HG02981 (cell line): ENCODE results near the gene CDC25A.
"Not testable (repeated sequence)": the region's sequence is repeated elsewhere in the genome, so short reads cannot be mapped to it uniquely, and the experiment has no call there.

Experiments used
- ATAC-seq: cut with Tn5 transposase; IDR thresholded peaks from one replicate; pipeline ENCODE4 v1.9.1; 2021; ENCODE audit warnings: mild to moderate bottlenecking, moderate library complexity; ENCODE audit not compliant: unreplicated experiment

The CDC25A gene

DNA sequence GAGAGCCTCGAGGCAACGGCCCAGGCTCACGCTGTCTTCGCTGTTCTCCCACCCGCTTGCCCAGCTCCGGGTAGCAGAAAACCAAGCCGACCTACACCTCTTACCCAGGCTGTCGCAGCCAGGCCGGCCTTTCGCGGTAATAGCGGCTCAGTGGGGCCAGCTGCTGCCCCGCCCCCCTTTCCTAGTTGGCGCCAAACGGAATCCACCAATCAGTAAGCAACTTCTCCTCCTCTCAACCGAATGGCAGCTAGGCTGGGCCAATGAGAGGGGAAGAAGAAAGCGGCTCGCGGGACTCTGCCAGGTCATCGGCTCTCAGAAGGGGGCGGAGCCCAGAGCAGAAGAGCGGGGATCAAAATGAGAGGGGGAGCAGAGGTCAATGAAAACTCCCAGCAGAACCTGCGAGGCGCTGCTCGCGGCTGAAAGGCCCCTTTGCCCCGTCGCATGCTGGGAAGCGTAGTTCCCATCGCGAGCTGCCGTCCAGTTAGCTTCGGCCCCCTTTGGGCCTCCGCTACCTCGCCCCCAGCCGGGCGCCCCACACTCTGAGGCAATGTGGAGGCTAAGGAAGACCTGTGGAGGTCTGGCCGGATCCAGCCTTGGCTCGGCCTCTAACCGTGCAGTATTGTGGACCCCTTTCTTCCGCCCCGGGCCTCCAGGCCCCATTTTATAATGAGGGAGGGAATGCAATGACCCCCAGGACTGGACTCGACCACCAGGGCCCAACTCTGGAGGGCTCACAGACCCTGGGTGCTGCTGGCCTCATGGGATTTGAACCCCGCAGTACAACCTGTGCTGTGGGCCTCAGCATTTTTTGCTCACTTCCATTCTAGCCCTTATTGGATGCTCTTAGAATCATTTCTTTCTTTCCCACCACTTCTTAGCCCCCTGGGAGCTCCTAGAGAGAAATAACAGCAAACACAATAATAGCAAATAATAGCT is at the start of gene CDC25A:
TSS of gene CDC25A (minus strand) at position 152 of the 936 bp plus-strand sequence. CDS start 470 bp downstream, outside the sequence.
- peak; percentile 93 for ATAC-seq

DNA sequence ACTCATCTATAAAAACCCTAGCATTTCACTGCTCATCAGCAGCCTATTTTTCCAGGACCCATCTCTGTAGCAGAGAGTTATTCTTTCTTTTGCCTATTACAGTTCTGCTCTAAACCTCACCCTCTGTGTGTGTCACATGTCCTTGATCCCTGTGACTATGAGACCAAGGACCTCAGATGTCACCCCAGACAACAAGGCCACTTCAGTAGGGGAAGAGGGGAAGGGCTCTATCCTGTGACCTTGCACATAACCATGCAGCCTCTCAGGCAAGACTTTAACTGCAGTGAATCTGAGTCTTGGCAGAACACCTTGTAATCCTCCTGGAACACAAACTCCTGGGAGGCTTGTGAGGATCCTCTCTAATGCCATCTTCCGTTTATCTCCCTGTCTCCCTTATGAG is 48.3 kb upstream of the CDC25A start:
- no peak for ATAC-seq

DNA sequence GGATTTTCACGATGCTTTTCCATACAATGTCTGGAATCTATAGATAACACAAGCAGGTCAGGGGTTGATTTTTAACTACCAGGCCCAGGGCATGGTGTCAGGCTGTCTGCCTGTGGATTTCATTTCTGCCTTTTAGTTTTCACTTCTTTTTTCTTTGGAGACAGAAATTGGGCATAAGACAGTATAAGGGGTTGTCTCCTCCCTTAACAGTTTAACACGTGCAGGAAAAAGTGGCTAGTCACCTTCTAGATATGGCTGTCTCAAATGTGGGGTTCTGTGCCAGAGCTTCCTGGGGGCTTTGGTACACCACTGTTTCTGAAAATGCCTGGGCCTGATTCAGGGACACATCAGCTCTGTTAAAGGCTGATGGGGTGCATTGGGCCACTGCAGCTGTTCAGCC is 45.3 kb upstream of the CDC25A start:
- ATAC-seq: no peak

DNA sequence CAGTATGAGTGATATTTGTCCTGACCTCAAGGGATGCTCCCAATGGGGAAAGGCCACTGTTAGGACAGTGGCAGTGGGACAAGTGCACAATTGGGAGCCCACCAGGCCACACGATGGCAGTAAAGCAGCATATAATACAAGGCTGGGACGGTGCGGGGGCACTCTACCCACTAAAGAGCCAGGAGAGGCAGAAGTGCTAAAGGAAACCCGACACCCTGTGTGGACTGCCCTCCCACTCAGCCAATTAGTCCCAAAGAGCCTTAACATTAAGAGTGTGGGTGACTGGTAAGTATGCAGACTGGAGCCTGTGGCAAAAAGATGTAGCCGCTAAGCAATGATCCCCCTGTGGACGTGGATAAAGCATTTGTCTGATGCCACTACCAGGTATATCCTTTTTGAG is 44.5 kb upstream of the CDC25A start:
- ATAC-seq: peak; percentile 53

DNA sequence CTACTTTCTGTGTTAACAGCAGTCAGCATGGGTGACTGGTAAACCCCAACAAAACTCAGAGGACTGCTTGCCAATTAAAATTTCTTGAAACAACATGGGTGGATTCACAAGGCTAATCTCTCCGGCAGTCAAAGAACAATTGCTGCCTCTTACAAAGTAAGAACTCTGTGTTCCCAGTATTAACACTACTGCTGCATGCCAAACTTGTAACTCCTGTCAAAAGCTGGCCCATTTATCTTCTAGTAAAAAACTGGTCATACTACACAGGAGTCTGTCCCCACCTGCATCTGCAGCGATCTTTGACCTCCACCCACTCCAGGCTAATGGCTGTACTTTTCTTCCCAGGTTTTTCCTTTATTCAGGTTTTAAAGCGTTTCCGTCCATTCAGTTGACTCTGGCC is 44.0 kb upstream of the CDC25A start:
- no peak for ATAC-seq

DNA sequence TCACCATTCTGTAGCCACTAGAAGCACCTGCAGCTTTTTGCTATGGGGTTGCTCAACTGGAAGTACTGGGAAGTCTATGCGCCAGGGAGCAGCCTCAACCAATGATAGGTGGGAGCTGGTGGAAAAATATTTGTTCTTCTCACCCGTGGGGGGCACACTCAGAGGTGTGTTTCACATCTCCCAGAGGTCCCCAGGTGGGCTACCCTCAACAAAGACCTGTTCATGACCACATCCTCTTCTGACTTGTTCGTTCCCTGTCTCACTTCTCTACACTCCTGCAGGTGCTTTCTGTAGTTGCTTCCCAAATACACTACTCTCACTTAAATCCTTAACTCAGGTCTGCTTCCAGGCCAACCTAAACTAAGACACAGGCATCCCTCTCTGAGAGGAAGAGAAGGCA is 38.7 kb upstream of the CDC25A start:
- ATAC-seq: no peak

DNA sequence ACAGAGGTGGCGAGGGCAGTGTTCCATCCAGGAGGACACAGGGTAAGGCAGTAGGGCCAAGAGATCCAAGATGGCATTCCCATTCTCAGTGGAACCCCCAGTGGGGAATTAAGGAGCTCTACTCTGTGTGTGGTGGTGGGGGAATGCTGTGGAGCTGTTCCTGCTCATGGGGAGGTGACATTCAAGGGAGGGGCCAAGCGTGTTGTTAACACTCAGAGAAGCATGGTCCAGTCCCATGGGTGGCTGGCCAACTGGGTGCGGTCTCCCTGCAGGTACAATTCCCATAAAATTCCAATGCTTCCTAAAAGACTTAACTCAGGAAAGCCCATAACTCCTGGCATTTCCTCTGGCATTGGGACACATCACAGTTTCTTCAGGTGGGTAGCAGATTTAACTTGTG is 37.4 kb upstream of the CDC25A start:
- no peak for ATAC-seq

DNA sequence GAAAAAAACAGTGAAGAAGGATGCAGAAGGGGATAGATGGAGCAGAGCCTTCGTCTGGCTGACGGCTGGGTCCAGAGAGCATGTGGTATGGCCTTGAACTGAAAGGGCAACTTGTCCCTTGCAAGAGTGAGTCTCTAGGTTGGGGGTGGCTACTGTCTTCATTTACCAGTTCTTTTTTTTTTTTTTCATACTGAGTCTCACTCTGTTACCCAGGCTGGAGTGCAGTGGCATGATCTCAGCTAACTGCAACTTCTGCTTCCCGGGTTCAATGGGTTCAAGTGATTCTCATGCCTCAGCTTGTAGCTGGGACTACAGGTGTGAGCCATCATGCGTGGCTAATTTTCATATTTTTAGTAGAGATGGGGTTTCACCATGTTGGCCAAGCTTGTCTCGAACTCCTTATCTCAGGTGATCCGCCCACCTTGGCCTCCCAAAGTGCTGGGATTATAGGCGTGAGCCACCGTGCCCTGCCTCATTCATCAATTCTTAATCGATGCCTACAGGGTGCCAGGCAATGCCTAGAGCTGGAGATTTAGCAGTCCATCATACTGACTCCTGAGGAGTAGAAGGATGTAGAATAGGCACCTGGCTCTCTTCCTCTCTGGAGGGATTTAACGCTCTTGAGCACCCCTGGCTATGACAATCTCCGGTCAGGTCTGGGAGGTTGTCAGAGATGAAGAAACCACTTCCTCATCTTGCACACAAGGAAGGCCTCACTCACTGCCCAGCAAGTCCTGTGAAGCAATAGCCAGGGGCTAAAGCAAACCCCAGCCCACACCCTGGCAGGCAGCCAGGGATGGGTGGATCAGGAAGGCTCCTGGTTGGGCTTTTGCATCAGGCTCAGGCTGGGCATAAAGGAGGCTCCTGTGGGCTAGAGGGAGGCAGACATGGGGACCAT is 34.6 kb upstream of the CDC25A start, which contains the start of gene CAMP:
TSS of gene CAMP (plus strand) at position 880 of the 898 bp plus-strand sequence. CDS start at position 897, 17 bp downstream.
- no peak for ATAC-seq

DNA sequence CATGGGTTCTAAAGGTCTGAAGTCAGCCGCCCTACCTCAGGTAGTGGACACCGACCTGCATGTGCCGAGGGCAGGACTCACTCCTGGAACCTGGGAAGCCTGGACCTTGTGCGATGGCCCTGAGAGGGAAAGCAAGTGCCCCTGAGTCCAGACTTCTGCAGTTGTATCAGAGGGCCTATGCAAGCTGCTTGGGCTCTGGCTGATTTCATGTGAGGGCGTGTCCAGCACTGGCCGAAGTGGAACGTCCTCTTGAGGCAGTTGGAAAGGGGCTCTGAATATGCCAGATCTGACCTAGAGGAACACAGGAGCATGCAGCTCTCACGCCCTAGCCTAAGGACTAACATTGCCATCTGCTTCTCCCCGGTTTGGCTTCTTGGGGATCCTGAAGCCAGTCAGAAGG is 32.5 kb upstream of the CDC25A start:
- no peak for ATAC-seq

DNA sequence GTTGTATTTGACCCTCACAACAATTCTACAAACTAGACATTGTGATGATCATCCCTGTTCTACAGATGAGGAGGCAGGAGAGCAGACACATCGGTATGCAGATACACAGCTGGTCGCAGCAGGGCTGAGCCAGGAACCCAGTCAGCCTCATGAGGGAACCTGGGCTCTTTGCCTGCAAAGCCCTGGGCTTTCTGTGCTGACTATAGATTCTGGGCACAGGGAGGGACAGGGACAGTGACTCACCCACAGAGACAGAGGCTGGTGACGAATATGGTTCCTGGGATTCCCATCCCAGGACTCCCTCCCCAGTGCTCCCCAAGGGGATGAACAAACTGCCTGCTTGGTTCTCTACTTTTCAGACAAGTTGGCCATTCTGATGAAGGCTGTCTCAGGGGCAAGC is 31.3 kb upstream of the CDC25A start:
- ATAC-seq: no peak

DNA sequence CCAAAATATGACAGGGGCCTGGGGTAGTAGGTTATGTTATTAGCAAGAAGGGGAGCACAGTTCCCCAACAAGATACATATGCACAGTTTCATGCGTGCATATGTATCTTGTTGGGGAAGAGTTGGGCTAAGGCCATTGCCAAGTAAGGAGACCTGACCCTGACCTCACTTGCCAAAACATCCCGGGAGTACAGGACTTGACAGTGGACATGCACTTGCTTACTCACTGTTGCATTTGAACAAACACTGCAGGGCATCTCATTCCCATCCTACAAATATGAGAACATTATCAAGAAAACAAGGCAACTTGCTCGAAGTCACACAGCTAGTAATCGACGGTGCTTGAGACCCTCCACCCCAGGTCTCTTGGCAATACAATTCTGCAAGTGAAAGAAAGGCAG is 30.3 kb upstream of the CDC25A start:
- ATAC-seq: no peak

DNA sequence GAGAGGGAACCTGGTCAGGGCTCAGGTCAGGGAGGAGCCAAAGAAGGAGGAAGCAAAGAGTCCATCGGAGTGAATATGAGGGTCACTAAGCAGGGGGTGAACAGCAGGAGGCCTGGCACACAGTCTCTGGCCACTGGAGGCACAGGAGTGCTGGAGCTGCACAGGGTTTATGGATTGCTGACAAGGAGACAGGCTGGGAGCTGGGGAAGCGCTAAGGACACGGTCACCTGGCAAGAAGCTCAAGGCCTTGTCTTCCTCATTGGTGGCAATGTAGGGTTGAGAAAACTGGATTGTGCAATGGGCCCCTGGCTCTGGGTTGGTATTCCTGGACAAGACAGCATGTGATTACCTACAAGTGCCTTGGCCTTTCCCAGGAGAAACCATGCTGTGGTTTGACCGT is 29.2 kb upstream of the CDC25A start:
- ATAC-seq: no peak

DNA sequence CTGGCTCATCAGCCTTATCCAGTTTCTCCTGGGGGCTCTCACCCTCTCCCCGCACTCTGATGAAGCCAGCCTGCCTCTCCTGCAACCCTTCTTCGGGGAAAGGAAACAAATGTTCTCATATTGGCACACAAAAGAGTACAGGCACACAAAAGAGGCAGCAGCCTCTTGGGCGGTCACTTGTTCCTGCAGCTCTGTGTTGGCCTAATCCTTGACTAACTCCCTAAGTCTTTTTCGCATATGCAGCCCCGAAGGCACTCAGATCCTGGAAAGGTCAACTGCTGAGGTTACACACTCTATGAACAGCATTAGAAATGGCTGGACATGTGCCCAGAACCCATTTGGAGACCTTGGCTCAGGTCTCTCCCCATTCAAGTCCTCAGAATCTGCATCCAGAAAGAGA is 27.7 kb upstream of the CDC25A start:
- no peak for ATAC-seq

DNA sequence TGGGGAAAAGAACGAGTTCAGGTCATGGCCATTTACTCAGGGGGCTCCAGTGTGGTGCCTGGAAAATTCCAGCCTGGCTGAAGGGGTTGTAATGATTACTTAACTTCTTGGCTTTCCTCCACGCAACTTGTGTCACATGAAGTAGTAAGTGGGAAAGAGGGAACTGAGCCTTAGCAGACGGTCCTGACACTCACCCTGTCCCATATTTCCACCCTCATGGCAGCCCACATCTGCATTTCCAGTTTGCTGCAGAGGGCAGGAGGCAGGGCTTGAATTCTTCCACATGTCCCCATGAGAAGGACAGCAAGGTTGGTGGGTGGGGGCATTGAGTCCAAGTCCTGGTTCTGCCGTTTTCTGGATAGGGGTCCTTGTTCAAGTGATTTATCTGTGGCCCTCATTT is 27.2 kb upstream of the CDC25A start:
- no peak for ATAC-seq

DNA sequence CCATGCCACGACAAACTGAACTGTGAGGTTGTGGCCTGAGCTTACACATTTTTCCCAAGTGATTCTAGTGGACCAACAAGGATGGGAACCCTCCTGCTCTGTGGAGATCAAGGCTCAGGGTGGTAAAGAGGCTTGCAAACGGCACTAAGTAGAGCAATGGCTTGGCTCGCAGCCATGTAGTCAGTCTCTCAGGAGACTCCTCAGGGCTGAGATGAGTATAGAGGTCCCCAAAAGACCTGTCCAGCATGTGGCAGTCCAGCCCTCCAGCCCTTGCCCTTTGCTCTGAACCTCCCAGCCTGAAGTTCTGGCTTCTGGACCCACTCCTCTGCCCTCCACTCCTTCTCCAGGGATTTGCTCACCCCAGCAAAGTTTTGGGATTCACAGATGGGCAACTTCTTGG is 26.8 kb upstream of the CDC25A start:
- ATAC-seq: no peak

DNA sequence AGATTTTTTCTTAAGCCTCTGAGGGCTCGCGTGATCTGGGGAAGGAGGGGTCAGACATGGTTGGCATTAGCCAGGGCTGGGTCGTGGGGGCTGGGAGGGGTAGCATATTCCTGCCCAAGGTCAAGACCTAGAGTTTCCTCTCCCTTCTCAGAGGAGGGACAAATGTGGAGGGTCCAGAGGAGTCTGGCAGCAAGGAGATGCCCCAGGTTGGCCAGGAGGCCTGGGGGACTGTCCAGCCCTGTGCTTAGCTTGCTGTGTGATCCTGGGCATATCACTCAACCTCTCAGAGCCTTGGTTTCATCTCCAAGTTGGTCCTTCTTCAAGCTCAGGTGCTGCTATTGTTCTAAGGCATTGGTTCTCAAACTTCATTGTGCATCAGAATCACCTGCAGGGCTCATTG is 26.0 kb upstream of the CDC25A start:
- ATAC-seq: no peak

DNA sequence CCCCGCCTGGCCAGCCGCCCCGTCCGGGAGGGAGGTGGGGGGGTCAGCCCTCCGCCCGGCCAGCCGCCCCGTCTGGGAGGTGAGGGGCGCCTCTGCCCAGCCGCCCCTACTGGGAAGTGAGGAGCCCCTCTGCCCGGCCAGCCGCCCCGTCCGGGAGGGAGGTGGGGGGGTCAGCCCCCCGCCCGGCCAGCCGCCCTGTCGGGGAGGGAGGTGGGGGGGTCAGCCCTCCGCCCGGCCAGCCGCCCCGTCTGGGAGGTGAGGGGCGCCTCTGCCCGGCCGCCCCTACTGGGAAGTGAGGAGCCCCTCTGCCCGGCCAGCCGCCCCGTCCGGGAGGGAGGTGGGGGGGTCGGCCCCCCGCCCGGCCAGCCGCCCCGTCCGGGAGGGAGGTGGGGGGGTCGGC is 23.6 kb upstream of the CDC25A start:
- ATAC-seq: not testable (repeated sequence)

DNA sequence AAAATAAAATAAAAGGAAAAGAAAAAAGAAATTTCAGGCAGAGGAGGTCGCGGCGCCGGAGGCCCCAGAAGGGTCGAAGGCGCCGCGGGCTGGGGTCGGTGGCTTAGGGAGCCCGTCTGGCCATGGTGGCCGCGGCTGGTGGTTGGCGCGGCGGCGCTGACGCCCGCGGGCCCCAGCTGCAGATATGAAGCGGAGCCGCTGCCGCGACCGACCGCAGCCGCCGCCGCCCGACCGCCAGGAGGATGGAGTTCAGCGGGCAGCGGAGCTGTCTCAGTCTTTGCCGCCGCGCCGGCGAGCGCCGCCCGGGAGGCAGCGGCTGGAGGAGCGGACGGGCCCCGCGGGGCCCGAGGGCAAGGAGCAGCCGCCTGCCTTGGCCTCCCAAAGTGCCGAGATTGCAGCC is 22.3 kb upstream of the CDC25A start:
- not testable (repeated sequence) for ATAC-seq

DNA sequence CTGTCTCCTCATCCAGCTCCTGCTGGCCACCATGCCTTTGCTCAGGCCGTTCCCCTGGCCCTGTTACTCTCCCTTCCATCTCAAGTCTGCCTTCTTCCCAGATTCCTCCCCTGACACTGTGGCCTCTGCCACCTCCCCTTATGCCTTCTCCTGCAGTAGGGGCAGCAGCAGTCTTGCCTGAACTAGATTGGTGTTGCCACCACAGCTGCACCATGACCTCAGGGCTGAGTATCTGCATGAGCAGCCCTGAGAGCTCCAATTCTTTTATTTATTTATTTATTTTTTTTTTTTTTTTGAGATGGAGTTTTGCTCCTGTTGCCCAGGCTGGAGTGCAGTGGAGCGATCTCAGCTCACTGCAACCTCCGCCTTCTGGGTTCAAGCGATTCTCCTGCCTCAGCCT is 21.2 kb upstream of the CDC25A start:
- ATAC-seq: no peak

DNA sequence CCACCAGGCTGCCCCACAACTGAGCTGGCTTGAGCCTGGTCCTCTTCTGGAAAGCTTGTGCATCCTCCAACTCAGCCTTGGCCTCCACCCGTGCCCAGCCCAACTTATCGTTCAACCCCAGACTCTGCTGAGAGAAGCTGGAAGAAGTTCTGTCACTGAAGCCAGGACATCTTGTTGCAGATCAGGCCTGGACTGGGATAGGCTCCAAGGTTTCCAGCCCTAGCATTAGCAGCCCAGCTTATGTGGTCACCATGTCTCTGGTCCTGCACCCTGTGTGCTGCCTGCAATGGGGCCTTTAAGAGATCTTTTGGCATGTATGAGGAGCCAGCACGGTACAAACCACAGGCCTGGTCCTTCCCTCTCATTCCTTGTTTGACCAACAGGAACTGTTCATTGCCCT is 19.9 kb upstream of the CDC25A start:
- no peak for ATAC-seq

DNA sequence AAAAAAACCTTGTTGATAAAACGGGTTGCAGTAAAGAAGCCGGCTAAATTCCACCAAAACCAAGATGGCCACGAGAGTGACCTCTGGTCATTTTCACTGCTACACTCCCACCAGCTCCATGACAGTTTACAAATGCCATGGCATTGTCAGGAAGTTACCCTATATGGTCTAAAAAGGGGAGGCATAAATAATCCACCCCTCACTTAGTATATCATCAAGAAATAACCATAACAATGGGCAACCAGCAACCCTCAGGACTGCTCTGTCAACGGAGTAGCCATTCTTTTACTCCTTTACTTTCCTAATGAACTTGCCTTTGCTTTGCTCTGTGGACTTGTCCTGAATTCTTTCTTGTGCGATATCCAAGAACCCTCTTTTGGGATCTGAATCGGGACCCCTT is 14.4 kb upstream of the CDC25A start:
- no peak for ATAC-seq

DNA sequence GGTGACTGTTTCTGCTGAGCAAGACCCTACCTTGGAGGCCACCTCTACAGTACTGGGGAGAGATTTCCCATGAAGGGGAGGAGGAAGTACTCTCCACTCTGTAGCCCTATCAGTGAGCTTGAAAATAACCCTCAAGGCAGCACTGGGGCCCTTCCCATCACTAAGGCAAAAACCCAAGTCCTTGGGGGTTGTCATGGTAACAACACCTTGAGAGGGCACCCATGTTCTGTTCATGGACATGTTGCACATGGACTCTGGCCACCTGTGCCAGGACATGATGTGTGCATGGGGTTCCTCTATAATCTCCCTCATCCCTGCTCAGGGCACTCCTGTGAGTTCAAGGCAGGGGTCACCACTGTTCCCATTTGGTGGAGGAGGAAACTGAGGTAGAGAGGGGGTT is 10.9 kb upstream of the CDC25A start:
- no peak for ATAC-seq
